ENCODE results near the gene RRP12.

DNA sequence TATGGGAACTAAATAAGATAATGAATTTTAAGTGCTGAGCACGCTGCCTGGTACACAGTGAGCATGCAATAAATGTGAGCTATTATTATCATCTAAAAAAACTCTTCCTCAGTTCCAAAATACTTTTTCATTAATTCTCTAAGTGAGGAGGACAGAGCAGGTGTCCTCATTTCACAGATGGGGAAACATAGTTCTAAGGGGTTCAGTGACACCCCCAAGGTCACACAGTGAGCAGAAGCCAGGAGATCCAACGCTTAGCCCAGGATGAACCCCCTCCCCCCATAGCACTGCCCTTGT lies 6.8 kb upstream of the RRP12 start:
- no peak for TF ChIP-seq EP300 (IDR thresholded peaks at IDR 0.05)
- no peak for TF ChIP-seq POLR2A (IDR thresholded peaks at IDR 0.05)
- TF ChIP-seq, protein P1, sequence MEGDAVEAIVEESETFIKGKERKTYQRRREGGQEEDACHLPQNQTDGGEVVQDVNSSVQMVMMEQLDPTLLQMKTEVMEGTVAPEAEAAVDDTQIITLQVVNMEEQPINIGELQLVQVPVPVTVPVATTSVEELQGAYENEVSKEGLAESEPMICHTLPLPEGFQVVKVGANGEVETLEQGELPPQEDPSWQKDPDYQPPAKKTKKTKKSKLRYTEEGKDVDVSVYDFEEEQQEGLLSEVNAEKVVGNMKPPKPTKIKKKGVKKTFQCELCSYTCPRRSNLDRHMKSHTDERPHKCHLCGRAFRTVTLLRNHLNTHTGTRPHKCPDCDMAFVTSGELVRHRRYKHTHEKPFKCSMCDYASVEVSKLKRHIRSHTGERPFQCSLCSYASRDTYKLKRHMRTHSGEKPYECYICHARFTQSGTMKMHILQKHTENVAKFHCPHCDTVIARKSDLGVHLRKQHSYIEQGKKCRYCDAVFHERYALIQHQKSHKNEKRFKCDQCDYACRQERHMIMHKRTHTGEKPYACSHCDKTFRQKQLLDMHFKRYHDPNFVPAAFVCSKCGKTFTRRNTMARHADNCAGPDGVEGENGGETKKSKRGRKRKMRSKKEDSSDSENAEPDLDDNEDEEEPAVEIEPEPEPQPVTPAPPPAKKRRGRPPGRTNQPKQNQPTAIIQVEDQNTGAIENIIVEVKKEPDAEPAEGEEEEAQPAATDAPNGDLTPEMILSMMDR (IDR thresholded peaks at IDR 0.05): no peak
